Mammary epithelial cell (primary cell): Measurements from ENCODE around the gene SCN9A.

Source experiments
- CTCF ChIP-seq, 2 donors: IDR thresholded peaks in 1 of 2; conservative IDR thresholded peaks in 1 of 2; 2 replicates each; pipeline ENCODE4 v1.5.1; 2011 to 2012; ENCODE audit warnings: inconsistent platforms in 2 of 2, low read length in 2 of 2, mild to moderate bottlenecking in 2 of 2, control low read depth in 1 of 2, low read depth in 1 of 2; ENCODE audit not compliant: insufficient read depth in 1 of 2; ENCODE audit errors: extremely low read depth in 1 of 2
- EZH2 ChIP-seq: IDR thresholded peaks from 2 replicates; pipeline ENCODE4 v1.6.1; 2012; ENCODE audit warnings: low read length, inconsistent platforms, borderline replicate concordance

- TF ChIP-seq CTCF (conservative IDR thresholded peaks at IDR 0.05 in 1 of 2, IDR thresholded peaks at IDR 0.05 in 1 of 2; ENCODE audit: extremely low read depth in 1 of 2, insufficient read depth in 1 of 2, low read depth in 1 of 2, low read length in 2 of 2) (no peak), EZH2 (no peak)
Measured at GRCh38 chr2:166341426-166341825, 34.3 kb downstream of the SCN9A start.
